Cardiac fibroblast (primary cell): ENCODE results near the gene MEF2C.
"Not testable (repeated sequence)": the region's sequence is repeated elsewhere in the genome, so short reads cannot be mapped to it uniquely, and the experiment has no call there.

ENCODE experiments used
- DNase-seq, 2 donors: peaks; one replicate each; pipeline versions ENCODE4 v3.0.0 to v3.0.0-alpha.2; 2010; ENCODE audit warnings: low read depth in 2 of 2
- H3K4me3 ChIP-seq, 2 donors: replicated peaks in 1 of 2; 1 replicate in 1 of 2; 2 replicates in 1 of 2; pipeline ENCODE4 v1.5.1; 2011; ENCODE audit warnings: low read depth in 2 of 2, low read length in 2 of 2, mild to moderate bottlenecking in 2 of 2, moderate library complexity in 1 of 2
- TF ChIP-seq, protein P1 (sequence below): IDR thresholded peaks from one replicate; pipeline ENCODE4 v1.5.1; 2011; ENCODE audit warnings: low read depth, mild to moderate bottlenecking, low read length, inconsistent platforms

Gene MEF2C

GRCh38 chr5:88867638-88868037 is 15.3 kb downstream of the MEF2C start:
- H3K4me3 ChIP-seq = no peak overlapping the region
- TF ChIP-seq, protein P1, sequence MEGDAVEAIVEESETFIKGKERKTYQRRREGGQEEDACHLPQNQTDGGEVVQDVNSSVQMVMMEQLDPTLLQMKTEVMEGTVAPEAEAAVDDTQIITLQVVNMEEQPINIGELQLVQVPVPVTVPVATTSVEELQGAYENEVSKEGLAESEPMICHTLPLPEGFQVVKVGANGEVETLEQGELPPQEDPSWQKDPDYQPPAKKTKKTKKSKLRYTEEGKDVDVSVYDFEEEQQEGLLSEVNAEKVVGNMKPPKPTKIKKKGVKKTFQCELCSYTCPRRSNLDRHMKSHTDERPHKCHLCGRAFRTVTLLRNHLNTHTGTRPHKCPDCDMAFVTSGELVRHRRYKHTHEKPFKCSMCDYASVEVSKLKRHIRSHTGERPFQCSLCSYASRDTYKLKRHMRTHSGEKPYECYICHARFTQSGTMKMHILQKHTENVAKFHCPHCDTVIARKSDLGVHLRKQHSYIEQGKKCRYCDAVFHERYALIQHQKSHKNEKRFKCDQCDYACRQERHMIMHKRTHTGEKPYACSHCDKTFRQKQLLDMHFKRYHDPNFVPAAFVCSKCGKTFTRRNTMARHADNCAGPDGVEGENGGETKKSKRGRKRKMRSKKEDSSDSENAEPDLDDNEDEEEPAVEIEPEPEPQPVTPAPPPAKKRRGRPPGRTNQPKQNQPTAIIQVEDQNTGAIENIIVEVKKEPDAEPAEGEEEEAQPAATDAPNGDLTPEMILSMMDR = no peak
- no peak for DNase-seq

DNA sequence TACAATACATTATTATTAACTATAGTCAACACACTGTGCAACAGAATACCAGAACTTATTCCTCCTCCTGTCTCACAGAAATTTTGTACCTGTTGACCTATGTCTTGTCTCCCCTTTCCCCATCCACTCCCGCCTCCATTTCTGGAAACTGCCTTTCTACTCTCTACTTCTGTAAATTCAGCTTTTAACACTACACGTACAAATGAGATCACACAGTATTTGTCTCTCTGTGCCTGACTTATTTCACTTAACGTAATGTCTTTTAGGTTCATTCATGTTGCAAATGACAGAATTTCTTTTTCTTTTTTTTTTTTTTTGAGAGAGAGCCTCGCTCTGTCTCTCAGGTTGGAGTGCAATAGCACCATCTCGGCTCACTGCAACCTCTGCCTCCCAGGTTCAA is 19.5 kb downstream of the MEF2C start:
- TF ChIP-seq, protein P1 = no peak
- DNase-seq = no peak
- H3K4me3 ChIP-seq = no peak overlapping the region

GRCh38 chr5:88862547-88863175 is 20.3 kb downstream of the MEF2C start:
- no peak for DNase-seq
- H3K4me3 ChIP-seq = no peak overlapping the region
- TF ChIP-seq, protein P1 = no peak

DNA sequence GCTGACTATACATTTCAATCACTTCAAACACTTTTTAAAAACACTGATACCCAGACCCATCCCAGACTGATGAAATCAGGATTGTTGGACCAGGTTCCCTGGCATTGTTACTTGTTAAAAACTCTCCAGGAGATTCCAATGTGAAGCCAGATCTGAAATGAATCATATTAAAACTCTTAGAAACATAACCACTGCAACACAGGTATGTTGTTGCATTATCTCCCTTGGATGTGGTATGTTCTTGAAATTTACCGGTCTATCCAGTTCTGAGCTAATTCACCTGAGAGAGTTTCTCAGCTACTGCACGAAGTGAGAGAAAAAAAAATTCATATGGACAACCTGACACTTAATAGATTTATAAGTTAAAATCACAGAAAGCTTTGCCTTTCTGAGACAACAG is 21.8 kb downstream of the MEF2C start:
- DNase-seq = peak in 1 of 2 donors; percentile 5
- no peak overlapping the region for H3K4me3 ChIP-seq
- TF ChIP-seq, protein P1 = no peak

DNA sequence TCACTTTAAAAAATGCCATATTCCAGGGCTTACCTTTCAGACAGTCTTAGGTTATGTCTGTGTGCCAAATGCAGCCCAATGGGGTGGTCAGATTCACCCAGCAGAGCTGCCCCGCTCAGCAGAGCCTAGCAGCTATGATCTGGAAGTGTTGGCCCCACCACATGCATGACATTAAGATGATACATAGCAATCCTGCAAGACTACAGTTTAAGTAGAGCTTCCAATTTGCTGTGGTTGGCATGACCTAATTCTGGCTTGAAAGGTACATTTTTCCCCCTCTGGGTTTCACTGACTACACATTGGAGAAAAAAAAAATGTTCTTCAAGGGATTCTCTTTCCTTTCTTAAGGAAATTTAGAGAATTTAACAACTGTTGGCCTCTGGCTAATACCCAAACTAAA is 22.5 kb downstream of the MEF2C start:
- TF ChIP-seq, protein P1 = no peak

GRCh38 chr5:88858392-88858791 is 24.6 kb downstream of the MEF2C start:
- H3K4me3 ChIP-seq = no peak overlapping the region
- no peak for DNase-seq
- TF ChIP-seq, protein P1 = no peak

More for the DNA sequence above, 22.5 kb downstream of the MEF2C start:
- no peak overlapping the region for H3K4me3 ChIP-seq
- peak; percentile 53 to 69 for DNase-seq

- not testable (repeated sequence) for DNase-seq, H3K4me3 ChIP-seq
Measured at GRCh38 chr5:88856381-88856780, 26.6 kb downstream of the MEF2C start.
